Measurements from ENCODE around the gene HGF.

The HGF gene

GRCh38 chr7:81657551-81657950 lies 112.3 kb downstream of the HGF start:
- in situ Hi-C loops (cut with HindIII; ENCODE audit: low pct_unique_long_range_greater_than_20kb, low sequenced_read_pairs), result no loop called here
- DNase-seq (ENCODE audit: low read depth in 1 of 2, low spot score in 1 of 2), result no peak
- TF ChIP-seq JUND (IDR thresholded peaks at IDR 0.05; ENCODE audit: low read depth), result no peak

- in situ Hi-C loops (cut with HindIII; ENCODE audit: low pct_unique_long_range_greater_than_20kb, low sequenced_read_pairs), result no loop called here
- no peak for TF ChIP-seq JUND (IDR thresholded peaks at IDR 0.05; ENCODE audit: low read depth)
Observed at GRCh38 chr7:81655271-81655670, 114.6 kb downstream of the HGF start.

GRCh38 chr7:81652225-81652624 lies 117.6 kb downstream of the HGF start:
- in situ Hi-C loops (cut with HindIII; ENCODE audit: low pct_unique_long_range_greater_than_20kb, low sequenced_read_pairs), result no loop called here
- no peak for DNase-seq (ENCODE audit: low read depth in 1 of 2, low spot score in 1 of 2)
- no peak for TF ChIP-seq JUND (IDR thresholded peaks at IDR 0.05; ENCODE audit: low read depth)

More at GRCh38 chr7:81655271-81655670, 114.6 kb downstream of the HGF start:
- DNase-seq (ENCODE audit: low read depth in 1 of 2, low spot score in 1 of 2), result no peak
